Measurements from ENCODE around the gene AKAP3. TPM values are rescaled to one million over a fixed set of nuclear protein-coding genes. Genes with fewer than 3 reads are reported as not detected.

The AKAP3 gene
- total RNA-seq, 2 experiments from 2014 or later, result 2.5 to 2.6 TPM

DNA sequence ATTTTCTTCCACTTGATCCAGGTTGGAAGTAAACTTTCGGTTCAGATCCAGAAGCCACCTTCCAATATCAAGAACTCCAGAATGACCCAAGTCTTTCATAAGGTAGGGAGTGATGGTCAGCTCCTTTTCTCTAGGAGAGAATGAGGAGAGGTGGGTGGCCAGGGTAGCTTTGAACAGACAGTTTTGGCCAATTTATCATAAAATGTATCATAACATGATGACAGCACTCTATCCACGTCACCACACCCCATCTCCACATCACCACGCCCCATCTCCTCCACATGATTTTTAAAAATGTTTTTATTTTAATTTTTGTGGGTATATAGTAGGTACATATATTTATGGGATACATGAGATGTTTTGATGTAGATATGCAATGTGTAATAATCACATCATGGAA lies 59.9 kb downstream of the AKAP3 start:
- H3K27ac Mint-ChIP-seq, result no peak overlapping the region
- H3K36me3 Mint-ChIP-seq (ENCODE audit: low read depth), result no peaks in the 10 kb centered on the region
- H3K9me3 Mint-ChIP-seq, result no peaks in the 10 kb centered on the region
- no peaks in the 10 kb centered on the region for H3K27me3 Mint-ChIP-seq
- ChIA-PET POLR2A (no interaction called here), CTCF (no interaction called here)
- H3K4me1 Mint-ChIP-seq, result no peaks in the 10 kb centered on the region
- no peak for DNase-seq
- H3K4me3 Mint-ChIP-seq, result no peak overlapping the region

DNA sequence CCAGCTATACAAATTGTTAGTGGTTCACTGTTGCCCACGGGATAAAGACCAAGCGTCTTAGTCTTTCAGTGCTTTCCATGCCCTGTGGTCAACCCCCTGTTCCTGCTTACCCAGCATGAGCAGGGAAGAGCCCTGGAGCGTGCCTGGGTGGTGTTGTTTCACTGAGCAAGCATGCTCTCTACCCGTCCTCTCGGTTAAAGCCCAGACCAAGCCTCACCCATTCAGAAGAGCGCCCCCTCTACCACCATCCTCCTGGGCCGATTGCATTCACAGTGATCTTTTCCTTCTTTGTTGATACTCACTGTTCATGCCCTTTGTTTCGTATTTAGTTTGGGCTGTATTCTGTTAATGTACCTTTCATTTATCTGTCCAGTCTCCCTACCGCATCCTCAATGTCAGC lies 61.7 kb downstream of the AKAP3 start:
- DNase-seq, result no peak
- H3K4me1 Mint-ChIP-seq, result no peaks in the 10 kb centered on the region
- H3K36me3 Mint-ChIP-seq (ENCODE audit: low read depth), result no peaks in the 10 kb centered on the region
- no peak overlapping the region for H3K27ac Mint-ChIP-seq
- ChIA-PET POLR2A (no interaction called here), CTCF (no interaction called here)
- H3K9me3 Mint-ChIP-seq, result no peaks in the 10 kb centered on the region
- H3K4me3 Mint-ChIP-seq, result no peak overlapping the region
- no peaks in the 10 kb centered on the region for H3K27me3 Mint-ChIP-seq

DNA sequence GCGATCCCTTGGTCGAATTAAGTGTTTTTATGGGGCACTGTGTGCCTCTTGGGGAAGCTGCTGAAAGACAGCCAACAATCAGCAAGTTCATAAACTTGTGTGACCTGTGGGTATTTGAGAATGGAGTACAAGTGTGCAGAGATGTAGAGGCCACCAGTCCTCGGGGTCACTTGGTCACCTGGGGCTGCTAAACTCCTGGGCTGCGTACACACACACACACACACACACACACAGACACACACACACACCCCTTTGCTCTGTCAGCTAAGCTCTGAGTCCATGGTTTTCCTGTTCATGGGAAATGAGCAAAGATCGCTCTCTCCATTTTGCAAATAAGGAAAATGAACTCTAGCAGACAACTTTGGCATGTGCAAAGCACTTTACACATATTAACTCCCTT lies 62.4 kb downstream of the AKAP3 start:
- ChIA-PET POLR2A (no interaction called here), CTCF (no interaction called here)
- H3K36me3 Mint-ChIP-seq (ENCODE audit: low read depth), result no peaks in the 10 kb centered on the region
- no peak overlapping the region for H3K27ac Mint-ChIP-seq
- no peak overlapping the region for H3K4me3 Mint-ChIP-seq
- H3K4me1 Mint-ChIP-seq, result no peaks in the 10 kb centered on the region
- H3K27me3 Mint-ChIP-seq, result no peaks in the 10 kb centered on the region
- no peaks in the 10 kb centered on the region for H3K9me3 Mint-ChIP-seq
- DNase-seq, result no peak

DNA sequence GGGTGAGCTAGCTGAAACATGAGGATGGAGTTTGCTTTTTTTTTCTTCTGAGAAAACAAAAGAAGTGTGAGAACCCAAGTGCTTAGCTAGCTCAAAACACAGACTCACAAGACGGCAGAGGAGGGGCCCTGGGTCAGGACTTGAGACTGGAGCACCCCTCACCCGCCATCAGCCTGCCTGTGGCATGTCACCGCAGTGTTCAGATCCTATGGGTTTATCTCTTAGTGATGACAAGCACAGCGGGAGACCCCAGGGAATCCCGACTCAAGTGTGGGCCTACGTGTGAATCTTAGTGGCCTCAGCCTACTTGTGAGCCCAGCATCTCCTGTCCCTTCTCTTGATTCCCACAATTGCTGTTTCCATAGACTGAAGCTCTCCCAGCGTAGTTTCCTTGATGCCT lies 64.0 kb downstream of the AKAP3 start:
- POLR2A ChIA-PET, result no interaction called here

DNA sequence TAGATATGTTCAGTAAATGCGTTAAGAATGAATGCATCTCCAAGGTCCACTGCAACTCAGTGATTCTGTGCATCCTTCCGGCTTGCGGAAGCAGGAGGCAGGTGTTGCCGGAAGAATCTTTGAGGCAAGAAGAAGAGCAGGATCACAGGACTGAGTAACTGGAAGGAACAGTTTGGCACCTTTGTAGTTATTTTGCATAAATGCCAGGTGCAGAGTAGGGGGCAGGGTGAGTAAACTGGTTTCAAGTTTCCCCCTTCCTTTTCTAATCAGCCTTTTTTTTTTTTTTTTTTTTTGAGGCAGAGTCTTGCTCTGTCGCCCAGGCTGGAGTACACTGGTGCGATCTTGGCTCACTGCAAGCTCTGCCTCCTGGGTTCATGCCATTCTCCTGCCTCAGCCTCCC lies 64.6 kb downstream of the AKAP3 start:
- POLR2A ChIA-PET, result no interaction called here
- no peak for DNase-seq
- Mint-ChIP-seq H3K27ac (no peak overlapping the region), H3K9me3 (no peaks in the 10 kb centered on the region), H3K27me3 (peaks cover 3% of the 10 kb centered on the region), H3K4me3 (no peak overlapping the region), H3K36me3 (ENCODE audit: low read depth) (no peaks in the 10 kb centered on the region), H3K4me1 (no peaks in the 10 kb centered on the region)
- CTCF ChIA-PET, result no interaction called here

More for the DNA sequence above, 64.0 kb downstream of the AKAP3 start:
- Mint-ChIP-seq H3K27ac (no peak overlapping the region), H3K4me1 (no peaks in the 10 kb centered on the region), H3K9me3 (no peaks in the 10 kb centered on the region), H3K27me3 (peaks cover under 1% of the 10 kb centered on the region), H3K36me3 (ENCODE audit: low read depth) (no peaks in the 10 kb centered on the region), H3K4me3 (no peak overlapping the region)
- DNase-seq, result no peak
- CTCF ChIA-PET, result no interaction called here

DNA sequence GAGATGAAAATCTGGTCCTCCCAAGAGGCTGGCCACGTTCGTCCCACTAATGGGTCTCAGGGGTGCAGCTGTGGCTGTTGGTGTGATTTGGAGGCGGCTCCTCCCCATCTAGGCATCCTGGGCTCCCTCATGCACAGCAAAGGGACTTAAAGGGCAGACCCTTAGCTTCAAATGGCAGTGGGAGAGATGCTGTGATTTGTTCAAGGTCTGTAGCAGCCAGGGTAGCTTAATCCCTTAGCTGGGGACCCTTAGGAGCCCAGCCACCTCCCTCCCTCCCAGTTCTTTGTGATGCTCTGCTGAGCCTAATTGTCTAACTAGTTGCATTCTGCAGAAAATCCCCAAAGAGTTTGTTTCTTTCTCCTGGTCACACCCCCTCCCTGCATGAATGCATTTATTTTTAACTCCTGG lies 68.6 kb downstream of the AKAP3 start:
- ChIA-PET CTCF (interaction anchor here (0.9 kb wide), 1 partner anchor 13 kb away, joined by 3 read pairs; no protein-coding TSS in a partner anchor), POLR2A (no interaction called here)
- Mint-ChIP-seq H3K36me3 (ENCODE audit: low read depth) (no peaks in the 10 kb centered on the region), H3K27me3 (peaks cover 11% of the 10 kb centered on the region), H3K27ac (no peak overlapping the region), H3K4me3 (no peak overlapping the region), H3K4me1 (no peaks in the 10 kb centered on the region), H3K9me3 (no peaks in the 10 kb centered on the region)
- no peak for DNase-seq

DNA sequence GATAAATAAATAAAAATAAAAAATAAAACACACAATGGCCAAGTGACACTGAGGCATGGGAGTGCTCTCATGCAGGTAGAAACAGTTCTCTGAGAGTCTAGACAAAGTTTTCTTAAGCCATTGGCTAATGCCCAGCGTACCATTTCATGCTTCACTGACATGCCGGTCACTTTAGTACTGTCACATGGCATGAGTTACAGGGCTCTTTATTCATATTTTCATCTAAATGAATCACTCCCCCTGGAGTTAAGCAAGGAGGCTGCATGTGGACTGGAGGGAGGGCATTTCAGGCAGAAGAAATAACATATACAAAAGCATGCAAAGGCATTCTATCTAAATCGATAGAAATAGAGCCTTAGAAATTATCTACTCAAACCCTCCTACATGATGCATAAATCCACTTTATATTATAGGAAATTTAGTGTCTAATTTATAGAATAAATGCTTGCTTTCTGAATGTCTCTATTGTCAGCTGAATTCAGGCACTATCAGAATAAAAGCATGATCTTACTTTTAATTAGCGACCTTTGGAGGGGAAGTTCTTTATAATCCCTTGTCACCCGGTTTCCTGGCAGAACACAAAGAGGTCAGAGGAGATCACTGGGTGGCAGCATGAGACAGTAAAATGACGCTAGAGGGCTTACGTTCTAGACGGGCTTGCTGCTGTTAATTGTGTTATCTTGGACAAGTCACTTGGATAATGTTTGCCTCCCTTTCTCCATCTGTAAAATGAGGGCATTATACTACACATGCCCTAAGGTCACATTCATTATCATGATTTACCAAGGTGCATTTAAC lies 69.3 kb downstream of the AKAP3 start:
- Mint-ChIP-seq H3K27me3 (peaks cover 11% of the 10 kb centered on the region), H3K27ac (no peak overlapping the region), H3K9me3 (no peaks in the 10 kb centered on the region), H3K36me3 (ENCODE audit: low read depth) (no peaks in the 10 kb centered on the region), H3K4me1 (no peaks in the 10 kb centered on the region), H3K4me3 (no peak overlapping the region)
- POLR2A ChIA-PET, result no interaction called here
- CTCF ChIA-PET, result interaction anchor here (0.9 kb wide), 1 partner anchor 13 kb away, joined by 3 read pairs; no protein-coding TSS in a partner anchor
- DNase-seq, result no peak

DNA sequence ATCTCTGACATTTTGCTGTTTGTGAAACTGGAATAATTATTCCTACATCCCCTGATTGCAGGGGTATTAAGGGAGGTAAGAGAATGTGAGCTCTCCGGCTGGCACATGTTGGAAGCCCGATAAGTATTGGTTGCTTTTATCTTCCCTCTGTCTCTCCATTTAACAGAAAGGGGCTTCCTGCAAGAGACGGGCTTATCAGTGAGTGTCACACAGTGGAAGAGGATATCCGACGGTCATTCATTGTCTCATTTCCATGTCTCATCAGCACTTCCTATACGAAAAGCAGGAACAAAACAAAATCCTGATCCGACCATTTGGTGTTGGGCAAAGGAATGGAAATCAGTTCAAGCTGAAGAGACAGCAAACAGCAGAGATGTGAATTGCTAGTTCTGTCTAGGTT lies 76.2 kb downstream of the AKAP3 start:
- no peaks in the 10 kb centered on the region for H3K36me3 Mint-ChIP-seq (ENCODE audit: low read depth)
- H3K9me3 Mint-ChIP-seq, result no peaks in the 10 kb centered on the region
- H3K4me1 Mint-ChIP-seq, result no peaks in the 10 kb centered on the region
- no peak overlapping the region for H3K4me3 Mint-ChIP-seq
- ChIA-PET POLR2A (no interaction called here), CTCF (no interaction called here)
- no peak for DNase-seq
- H3K27ac Mint-ChIP-seq, result no peak overlapping the region
- peaks cover 8% of the 10 kb centered on the region for H3K27me3 Mint-ChIP-seq

DNA sequence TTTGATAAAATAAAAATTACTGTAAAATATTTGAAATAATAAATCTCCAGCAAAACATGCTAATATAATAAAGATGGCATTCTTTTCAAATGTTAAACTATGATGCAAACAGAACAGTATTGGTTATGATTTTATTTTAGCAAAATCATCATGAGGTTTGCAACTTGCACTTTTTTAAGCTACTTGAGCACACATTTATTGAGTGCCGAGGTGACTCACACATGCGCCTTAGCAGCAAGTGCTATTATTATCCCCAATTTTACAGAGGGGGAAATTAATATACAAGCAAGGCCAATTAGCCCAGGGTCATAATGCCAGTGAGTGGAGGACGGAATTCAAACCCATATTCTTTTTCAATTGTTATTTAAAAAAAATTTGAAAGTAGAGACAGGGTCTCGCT lies 79.6 kb downstream of the AKAP3 start:
- Mint-ChIP-seq H3K4me1 (peaks cover 11% of the 10 kb centered on the region), H3K4me3 (no peak overlapping the region), H3K27ac (no peak overlapping the region), H3K36me3 (ENCODE audit: low read depth) (peaks cover 2% of the 10 kb centered on the region), H3K9me3 (no peaks in the 10 kb centered on the region), H3K27me3 (no peaks in the 10 kb centered on the region)
- DNase-seq, result no peak
- CTCF ChIA-PET, result interaction anchor here (0.6 kb wide), 1 partner anchor 29 kb away, joined by 3 read pairs; no protein-coding TSS in a partner anchor
- POLR2A ChIA-PET, result no interaction called here

DNA sequence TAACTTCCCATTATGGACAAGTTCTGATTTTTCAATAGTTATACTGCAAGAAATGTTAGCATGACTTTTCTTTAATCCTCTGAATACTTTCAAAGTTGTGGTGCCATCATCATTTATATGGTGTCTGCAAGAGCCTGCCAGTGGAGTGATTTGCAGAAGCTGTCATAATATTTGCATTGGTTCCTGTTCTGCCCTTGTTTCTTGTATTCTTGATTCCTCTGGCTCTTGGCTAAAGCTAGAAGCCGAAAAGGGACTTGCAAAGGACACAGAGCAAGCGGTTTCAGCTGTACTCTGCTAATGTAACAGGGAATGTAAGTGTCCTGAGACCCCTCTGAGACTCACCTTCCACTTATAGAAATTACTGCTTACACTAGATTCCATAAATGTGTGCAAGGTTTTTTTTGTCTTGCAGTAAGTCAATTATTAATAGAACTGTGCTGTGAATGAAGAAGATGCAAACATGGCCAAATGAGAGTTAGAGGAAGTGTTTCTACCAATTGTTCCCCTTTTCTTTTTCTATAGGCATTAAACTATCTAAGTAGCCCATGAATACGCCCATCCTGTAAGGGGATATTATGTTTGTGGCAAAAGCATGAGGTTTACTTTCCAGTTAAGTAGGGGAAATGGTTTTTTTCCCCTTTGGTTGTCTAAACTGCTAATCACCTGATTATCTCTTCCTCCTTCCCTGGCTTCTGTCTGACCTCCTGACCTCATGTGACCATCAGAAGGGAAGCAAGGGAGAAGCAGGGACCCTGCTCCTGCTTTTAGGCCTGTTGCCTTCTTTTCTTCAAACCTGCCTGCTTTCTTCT lies 81.6 kb downstream of the AKAP3 start:
- Mint-ChIP-seq H3K4me1 (peaks cover 23% of the 10 kb centered on the region), H3K4me3 (no peak overlapping the region), H3K27me3 (no peaks in the 10 kb centered on the region), H3K36me3 (ENCODE audit: low read depth) (peaks cover 5% of the 10 kb centered on the region), H3K9me3 (no peaks in the 10 kb centered on the region), H3K27ac (no peak overlapping the region)
- CTCF ChIA-PET, result interaction anchor here (1.4 kb wide), 1 partner anchor 21 kb away, joined by 3 read pairs; no protein-coding TSS in a partner anchor
- DNase-seq, result no peak
- POLR2A ChIA-PET, result no interaction called here

DNA sequence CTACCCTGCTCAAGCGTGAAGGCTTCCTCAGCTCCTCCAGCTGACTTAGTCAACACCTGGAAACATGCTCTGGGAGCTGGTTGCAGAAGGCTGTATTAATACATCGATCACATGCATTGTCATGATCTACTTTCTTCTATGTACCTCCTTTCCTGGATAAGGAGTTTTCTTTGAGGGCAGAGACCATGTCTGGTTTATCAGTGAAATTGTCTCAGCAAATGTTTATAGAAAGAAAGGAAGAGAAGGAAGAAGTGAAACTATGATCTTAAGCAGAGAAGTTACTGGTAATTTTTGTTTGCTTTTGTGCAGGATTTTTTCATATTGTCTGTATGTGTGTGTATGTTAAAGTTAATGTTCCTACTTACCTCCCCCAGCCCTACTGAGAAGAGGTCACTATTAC lies 82.4 kb downstream of the AKAP3 start:
- no peaks in the 10 kb centered on the region for H3K9me3 Mint-ChIP-seq
- peaks cover 28% of the 10 kb centered on the region for H3K4me1 Mint-ChIP-seq
- no peak overlapping the region for H3K27ac Mint-ChIP-seq
- CTCF ChIA-PET, result interaction anchor here (1.4 kb wide), 1 partner anchor 20 kb away, joined by 3 read pairs; no protein-coding TSS in a partner anchor
- peaks cover 5% of the 10 kb centered on the region for H3K36me3 Mint-ChIP-seq (ENCODE audit: low read depth)
- H3K4me3 Mint-ChIP-seq, result no peak overlapping the region
- POLR2A ChIA-PET, result no interaction called here
- no peaks in the 10 kb centered on the region for H3K27me3 Mint-ChIP-seq
- DNase-seq, result no peak

All from activated CD4-positive, alpha-beta T cell treated with anti-CD3 and anti-CD28 coated beads, Interleukin-2, amount 10 ng/mL, durations not matched to agents 7 days and 5 days (primary cell).